SIG-M5 treated with dmso at 0.1 percent for 504 hours (cell line): ENCODE results near the gene P2RX6.
A peak's percentile ranks its signal among the peaks of the same experiment; 100 is the strongest.

Experiments used
- DNase-seq: peaks from one replicate; lab custom pipeline; 2025; ENCODE audit not compliant: unreplicated experiment; lab: John Stamatoyannopoulos, UW

The P2RX6 gene

DNA sequence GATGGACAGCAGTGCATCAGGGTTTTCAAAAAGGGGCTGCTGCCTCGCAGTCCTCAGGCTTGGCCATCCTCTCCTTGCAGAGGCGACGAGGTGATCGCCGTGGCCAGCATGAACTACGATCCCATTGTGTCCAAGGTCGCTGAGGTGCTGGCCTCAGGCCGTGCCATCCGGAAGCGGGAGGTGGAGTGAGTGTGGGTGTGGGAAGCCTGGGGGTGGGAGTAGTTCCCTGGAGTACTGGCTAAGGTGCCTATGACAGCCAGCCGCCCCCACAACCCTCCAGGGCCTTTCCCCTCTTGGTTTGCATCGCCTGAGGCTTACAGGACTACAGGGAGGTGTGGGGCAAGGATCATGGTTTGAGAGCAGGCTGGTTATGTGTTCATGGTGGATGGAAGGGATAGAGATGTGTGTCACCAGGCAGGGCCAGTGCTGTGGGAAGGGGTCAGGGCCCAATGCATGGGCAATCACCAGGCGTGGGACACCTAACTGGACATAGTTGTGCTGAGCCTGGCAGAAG is 35.0 kb upstream of the P2RX6 start:
- DNase-seq, result no peak

DNA sequence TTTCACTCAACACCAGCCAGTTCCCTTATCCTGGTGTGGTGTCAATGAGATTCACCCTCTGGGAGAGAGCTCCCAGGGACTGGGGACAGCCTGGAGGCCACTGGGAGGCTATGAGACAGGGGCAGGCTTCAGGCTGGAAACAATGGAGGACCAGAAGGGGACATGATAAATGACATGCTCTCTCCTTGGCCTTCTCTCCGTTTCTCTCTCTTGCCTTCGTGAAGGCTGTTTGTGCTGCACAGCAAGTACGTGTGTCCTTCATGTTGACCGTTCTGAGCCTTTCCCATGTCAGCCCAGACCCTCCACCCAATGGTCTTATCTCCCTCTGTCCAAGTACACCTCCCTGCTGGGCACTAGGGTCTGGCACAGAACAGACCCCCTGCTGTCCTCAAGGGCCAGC is 34.4 kb upstream of the P2RX6 start:
- no peak for DNase-seq

DNA sequence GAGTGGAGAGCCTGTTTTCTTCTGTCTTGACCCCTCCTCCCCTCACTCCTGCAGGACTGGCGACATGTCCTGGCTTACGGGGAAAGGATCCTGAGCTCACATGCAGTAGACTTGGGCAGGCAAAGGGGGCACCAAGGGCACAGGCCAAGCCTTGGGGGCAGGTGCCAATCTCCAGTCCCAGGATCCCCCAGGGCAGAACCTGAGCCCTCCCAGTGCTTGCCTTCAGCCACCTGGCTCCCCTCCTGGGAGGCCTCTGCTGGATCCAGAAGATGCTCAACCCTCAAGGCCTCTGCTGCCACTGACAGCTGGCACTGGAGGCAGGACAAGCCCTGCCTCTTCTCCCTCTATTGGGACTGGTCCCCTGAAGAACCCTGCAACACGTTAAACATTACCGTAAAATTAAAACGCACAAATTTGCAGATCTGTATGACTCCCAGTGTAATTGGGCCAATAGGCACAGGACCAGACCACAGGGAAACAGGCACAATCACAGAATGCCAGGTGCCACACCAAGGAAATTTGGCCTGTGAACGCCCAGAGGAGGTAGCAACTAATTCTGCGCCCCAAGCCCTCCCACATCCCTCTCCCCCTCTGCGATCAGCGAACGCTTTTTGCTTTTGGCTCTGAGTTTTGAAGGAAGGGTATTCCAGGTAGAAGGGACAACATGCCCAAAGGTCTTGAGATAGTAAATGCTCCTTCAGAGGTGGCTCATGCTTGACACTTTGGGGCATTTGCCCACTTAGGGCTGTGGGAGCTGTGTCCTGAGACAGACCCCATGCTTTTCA is 33.8 kb upstream of the P2RX6 start:
- DNase-seq, result no peak

DNA sequence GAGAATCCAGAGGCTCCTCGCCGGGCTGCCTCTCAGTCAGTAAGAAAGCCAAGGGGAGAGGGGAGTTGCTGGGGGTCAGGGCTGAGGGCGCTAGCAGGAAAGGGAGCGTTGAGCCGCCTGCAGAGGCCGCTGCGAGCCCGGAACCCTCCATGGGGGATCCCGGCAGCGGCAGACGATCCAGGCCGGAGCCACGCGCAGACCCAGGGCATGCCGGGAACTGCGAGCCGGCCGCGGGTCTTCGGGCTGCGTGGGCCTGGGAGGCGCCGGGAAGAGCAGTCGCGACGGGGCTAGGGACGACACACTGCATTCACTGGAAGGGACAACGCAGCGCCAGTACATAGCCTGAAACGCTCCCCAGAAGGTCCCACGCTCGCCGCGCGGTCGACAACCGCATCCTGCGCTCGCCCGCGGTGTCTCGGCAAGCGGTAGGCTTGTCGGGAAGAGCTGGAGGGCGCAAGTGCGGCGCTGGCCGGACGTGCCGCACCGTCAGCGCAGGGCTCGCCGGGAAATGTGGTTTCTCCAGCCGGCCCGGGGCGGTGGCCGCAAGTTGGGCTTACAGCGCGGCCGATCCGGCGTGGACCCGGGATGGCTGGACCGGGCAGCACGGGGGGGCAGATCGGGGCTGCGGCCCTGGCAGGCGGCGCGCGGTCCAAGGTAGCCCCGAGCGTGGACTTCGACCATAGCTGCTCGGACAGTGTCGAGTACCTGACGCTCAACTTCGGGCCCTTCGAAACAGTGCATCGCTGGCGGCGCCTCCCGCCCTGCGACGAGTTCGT is 33.0 kb upstream of the P2RX6 start, which contains the start of gene LZTR1:
TSS of gene LZTR1 (plus strand) at position 511 of the 776 bp plus-strand sequence. CDS start at position 586, 75 bp downstream.
- peak; percentile 76 for DNase-seq

DNA sequence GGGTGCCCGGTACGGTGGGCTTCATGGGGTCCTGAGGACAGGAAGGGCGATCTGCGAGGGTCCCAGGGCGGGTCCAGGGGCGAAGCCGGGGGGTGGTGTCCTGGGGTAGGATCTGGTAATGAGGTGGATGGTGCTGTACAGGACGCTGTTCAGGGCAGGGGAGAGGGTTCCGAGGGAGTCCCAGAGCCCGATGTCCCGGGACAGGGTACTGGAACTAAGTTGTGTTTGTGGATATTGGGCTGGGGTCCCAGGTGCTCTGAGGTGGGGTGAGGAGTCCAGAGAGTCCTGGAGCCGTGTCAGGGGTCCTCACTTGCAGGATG is 32.4 kb upstream of the P2RX6 start:
- no peak for DNase-seq

DNA sequence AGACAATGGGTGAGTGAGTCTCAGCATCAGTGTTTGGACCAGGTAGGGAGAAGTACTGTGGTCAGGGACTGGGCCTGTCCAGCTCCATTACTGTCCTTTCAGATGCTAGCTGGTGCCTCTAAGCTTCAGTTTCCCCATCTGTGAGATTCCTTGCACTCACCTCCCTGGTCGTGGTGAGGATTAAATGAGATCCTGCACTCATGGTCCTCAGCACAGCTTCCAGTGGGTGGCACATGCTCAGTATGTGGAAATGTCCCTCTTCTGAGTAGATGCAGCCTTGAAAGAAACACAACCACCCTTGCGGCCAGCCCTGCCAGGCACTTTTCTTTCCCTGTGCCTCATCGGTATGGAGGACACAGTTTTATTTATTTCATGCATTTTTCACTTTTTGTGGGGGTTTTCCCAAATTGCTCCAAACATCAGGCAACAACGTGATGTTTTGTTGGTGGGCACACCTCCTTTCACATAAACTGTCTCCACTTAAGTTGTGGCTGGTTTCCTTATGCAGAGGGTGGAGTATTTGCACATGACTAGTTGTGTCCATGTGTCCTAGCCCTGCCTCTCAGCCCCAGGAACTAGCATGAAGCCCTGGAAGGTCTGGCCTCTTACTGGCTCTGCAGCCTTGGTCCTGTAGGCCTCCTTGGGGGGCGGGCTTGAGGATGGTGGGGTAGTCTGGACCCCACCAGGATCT is 31.7 kb upstream of the P2RX6 start:
- DNase-seq, result no peak

DNA sequence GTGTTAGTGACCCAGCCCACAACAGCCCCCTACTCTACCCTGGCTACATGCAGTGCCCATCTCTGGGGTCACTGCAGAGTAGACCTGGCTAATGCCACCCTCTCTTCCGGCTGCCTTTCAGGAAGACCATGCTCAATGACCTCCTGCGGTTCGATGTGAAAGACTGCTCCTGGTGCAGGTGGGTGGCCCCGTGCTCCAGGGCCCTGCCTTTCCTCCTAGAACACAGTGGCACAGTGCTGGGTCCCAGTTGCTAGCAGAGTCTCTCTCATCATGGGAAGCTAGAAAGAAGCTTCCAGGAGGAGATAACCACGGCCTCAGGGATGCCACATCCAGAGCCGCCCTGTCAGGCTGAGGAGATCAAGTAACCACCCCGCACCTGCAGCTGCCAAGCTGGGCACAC is 29.2 kb upstream of the P2RX6 start:
- DNase-seq, result no peak

DNA sequence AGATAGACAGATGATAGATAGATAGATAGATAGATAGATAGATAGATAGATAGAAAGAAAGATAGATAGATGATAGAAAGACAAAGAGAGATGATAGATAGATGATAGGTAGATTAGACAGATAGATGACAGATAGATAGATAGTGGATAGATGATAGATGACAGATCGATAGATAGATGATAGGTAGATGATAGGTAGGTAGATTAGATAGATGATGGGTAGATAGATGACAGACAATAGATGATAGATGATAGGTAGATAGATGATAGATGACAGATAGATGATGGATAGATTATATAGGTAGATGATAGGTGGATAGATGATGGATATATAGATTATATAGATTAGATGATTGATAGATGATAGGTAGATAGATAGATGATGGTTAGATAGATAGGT is 28.6 kb upstream of the P2RX6 start:
- no peak for DNase-seq

DNA sequence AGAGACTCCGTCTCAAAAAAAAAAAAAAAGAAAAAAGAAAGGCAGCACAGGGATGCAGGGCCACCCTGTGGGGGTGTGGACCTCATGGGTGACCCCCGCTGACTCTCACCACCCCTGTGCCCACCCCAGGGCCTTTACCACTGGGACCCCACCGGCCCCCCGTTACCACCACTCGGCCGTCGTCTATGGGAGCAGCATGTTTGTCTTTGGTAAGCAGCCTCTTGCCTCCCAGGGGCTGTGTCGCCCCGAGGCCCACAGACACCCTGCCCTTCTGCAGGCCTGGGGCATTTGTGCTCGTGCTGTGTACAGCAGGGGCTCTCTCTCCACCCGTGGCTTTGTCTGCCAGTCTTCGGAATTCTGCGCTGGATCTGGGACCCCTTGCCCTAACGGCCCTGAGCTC is 27.6 kb upstream of the P2RX6 start:
- no peak for DNase-seq

DNA sequence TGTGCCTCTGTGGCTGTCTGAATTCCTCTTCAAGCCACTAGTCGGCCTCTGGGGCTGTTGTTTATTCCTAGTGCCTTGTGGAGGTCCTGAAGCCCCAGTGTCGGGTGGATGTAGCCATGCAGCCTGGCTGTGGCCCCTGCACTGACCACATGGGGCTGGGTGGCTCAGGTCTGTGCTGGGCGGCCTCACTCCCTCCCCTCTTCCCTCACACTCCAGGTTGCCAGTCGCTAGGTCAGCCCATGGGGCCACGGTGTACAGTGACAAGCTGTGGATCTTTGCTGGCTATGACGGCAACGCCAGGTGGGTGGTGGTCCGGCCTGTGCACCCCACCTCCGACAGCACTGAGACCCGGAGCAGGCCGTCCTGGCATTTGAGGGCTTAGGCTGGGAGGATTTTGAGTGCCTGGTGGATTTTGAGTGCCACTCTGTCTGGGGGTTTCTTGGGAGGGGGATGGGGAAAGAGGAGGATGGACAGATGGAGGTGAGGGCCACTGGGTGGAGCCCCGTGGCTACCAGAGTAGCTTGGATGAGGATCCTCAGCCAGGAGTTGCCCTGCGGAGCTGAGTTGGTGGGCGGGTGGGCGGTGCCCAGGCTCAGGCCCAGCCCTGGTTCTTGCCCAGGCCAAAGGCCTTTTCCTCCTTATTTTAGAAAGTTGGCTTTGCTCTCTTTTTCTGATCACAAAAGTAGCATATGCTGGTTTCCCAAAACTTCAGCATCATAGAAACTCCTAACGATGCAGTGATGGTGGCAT is 26.2 kb upstream of the P2RX6 start:
- DNase-seq, result no peak

DNA sequence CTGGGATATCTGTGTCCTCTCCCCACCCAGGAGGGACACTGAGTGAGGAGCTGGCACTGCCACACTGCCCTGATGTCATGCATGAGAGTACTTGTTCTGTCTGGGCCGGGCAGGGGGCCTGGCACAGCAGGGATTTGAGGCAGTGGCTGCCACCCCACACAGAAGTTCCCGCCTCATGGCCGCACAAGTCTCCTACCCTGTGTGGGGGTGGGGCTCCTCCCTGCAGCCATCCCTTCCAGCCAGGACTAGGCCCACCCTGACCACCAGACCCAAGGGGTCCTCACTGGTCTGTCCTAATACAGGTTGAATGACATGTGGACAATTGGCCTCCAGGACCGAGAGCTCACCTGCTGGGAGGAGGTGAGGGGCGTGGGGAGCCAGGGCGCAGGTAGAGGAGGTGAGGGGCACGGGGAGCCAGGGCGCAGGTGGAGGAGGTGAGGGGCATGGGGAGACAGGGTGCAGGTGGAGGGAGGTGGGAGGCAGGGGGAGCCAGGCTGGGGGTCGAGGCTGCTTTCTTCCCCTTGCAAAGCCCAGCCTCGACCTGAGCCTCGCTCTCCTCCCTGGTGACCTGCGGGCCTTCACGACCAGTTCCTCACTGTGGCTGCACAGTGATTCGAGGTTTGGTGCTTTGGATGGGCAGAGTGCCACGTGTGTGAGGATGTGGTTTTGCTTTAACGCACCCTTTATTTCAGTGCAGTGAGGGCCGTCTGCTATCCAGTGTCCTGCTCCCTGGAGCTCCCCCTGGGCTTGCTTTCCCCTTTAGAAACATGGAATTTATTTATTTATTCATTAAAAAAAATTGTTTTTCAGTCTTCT is 25.4 kb upstream of the P2RX6 start:
- no peak for DNase-seq

DNA sequence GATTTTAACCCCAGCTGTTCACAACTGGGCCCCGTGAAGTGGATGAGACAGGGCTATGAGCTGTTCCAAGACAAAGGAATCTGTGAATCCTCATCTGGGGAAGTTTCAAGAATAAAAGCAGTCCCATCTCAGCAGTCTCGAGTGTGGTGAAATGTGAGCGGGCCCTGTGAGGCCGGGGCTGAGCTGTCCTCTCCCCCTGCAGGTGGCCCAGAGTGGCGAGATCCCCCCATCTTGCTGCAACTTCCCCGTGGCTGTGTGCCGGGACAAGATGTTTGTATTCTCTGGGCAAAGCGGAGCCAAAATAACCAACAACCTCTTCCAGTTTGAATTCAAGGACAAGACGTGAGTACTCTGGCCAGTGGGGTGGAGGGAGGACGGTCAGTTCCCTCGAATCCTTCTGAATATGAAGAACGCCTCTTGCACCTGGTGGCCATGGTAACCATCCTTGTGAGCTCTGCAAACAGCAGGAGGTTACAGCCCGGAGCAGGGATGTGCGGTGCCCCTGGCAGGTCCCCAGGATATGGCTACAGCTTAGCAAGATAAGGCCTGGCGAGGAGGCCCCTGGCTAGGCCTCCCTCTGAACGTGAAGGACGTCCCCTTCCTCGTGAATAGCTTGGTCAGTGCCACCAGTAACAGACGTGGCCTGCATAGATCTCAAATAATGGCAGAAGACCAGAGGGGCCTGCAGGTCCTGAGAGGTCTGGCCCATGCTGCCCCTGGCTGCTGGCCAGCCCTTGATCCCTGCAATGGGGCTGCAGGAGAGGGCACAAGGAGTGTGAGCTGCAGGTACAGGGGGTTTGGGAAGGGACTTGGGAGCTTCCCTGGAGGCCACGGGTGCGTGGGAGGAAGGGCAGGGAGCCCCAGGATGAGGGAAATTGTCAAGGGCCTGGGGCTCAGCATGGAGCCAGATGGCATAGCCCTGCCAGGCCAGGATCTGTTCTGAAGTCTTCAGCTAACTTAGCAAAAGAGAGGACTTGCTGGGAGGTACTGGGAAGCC is 24.5 kb upstream of the P2RX6 start:
- no peak for DNase-seq

DNA sequence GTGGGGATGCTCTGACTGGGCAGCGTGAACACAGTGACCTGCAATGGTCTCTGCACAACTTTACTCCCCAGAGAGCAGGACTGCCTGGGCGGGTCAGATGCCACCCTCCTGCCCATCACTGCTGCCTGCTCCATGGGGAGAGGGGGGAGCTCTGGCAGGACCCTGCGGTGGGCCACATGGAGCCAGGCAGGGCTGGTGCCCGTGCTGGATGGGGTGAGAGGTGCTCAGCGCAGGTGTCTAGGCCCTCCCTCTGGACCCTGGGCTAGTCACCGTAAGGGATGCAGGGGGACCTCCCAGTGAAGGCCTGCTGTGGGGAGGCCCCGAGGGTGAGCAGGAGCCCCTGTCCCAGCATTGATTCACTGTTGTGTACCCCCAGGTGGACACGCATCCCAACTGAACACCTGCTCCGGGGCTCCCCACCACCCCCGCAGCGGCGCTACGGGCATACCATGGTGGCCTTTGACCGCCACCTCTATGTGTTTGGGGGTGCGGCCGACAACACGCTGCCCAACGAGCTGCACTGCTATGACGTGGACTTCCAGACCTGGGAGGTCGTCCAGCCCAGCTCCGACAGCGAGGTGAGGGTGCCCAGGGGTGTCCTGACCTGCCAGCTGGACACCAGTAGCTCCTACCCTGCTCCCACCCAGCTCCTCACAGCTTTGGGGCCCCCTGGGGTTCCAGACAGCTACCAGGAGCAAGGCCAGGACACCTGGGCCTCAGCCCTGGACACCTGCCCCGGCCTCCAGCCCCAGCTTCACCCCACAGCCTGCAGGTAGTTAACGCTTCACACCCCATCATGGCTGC is 23.5 kb upstream of the P2RX6 start:
- no peak for DNase-seq

DNA sequence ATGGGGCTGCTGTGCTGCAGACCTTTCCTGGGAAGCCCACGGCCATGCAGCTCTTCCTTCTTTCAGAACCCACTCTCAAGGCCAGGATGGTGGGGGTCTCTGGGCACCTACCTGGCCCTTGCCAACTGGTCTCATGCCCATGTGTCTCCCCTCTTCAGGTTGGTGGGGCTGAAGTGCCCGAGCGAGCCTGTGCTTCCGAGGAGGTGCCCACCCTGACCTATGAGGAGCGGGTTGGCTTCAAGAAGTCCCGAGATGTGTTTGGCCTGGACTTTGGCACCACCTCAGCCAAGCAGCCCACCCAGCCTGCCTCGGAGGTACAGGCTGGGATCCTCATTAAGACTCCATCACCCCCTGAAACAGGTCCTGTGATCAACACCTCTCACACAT is 22.9 kb upstream of the P2RX6 start:
- DNase-seq, result no peak

DNA sequence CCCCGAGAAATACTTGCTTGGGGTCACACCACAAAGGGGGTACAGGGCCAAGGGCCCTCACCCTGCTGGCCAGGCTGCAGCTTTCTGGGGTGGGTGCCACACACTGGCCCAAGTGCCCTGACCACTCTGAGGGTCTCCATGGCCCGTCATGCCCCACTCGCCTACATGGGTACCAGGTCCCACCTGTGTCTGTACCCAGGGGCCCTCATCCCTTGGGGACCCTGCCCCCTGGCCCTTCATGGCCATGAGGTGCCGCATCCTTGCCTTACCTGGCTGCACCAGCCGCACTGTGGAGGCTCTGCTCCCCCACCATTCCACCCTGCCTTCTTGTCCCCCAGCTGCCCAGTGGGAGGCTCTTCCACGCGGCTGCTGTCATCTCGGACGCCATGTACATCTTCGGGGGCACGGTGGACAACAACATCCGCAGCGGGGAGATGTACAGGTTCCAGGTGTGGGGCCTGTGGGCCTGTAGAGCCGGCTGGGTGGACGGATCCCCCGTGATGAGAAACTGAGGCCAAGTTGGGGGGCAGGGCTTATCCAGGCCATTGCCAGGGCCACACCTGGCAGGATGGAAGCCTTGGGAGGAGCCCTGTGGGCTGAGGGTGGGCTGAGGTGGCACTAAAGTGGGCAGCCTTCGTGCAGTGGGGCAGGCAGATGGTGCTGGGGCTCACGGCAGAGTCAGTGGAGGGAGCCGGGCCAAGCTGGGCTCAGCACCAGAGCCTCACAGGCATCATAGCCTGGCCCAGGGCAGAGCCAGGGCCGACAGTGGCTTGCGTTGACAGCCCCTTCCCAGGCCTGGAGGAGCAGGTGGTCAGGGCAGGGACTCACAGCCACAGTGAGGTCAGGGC is 22.3 kb upstream of the P2RX6 start:
- DNase-seq, result no peak

DNA sequence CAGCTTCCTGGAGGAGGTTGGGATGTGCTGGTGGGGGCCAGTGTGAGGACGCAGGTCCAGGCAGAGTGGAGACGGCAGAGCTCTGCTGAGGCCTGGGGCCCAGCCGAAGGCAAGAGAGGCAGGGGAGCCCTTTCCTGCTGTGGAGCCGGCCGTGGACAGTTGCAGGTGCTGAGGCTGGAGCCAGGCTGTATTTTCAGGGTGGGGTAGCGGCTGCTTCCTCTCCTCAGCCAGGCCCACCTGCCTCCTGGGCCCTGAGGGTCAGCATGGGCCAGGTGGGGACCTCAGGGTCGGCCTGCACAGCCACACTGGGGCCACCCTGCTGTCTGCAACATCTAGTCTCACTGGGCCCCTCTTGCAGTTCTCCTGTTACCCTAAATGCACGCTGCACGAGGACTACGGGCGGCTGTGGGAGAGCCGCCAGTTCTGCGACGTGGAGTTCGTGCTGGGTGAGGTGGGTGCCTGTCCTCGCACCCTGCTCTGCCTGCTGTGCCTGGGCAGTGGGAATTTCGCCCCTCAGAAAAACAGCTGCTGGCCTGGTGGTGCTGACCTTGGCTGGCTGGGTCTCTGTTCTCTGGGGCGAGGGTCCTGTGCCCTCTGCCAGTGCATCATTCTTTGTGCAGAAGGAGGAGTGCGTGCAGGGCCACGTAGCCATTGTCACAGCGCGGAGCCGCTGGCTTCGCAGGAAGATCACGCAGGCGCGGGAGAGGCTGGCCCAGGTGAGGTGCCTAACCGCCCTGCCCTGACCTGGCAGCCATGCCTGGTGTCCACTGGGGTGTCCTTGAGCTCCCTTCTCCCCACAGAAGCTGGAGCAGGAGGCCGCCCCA is 21.4 kb upstream of the P2RX6 start:
- no peak for DNase-seq
